Neutrophil (primary cell): ENCODE results near the gene PIK3R5.

Source experiments
- H3K27ac ChIP-seq: fragments of 200-600 bp; sonication (generic); 2 replicates; pipeline ENCODE4 v1.5.1; 2016; ENCODE audit warnings: mild to moderate bottlenecking, moderate library complexity
- H3K27me3 ChIP-seq: fragments of 200-600 bp; sonication (generic); 2 replicates; pipeline ENCODE4 v1.6.0; 2016; ENCODE audit warnings: mild to moderate bottlenecking
- H3K36me3 ChIP-seq: fragments of 200-600 bp; sonication (generic); 2 replicates; pipeline ENCODE4 v1.5.1; 2017
- H3K4me1 ChIP-seq, 2 experiments: fragments of 200-600 bp in 1 of 2; sonication (generic) in 1 of 2; 1 replicate in 1 of 2; 2 replicates in 1 of 2; pipeline versions ENCODE4 v1.5.1 to v1.6.1; 2013 to 2016; ENCODE audit warnings: low read depth in 1 of 2, low read length in 1 of 2, mild to moderate bottlenecking in 1 of 2, moderate library complexity in 1 of 2; ENCODE audit not compliant: control insufficient read depth in 1 of 2, insufficient read depth in 1 of 2
- H3K4me3 ChIP-seq, 2 experiments: fragments of 200-600 bp in 1 of 2; sonication (generic) in 1 of 2; 1 replicate in 1 of 2; 2 replicates in 1 of 2; pipeline ENCODE4 v1.5.1; 2013 to 2016; ENCODE audit warnings: low read depth in 1 of 2, low read length in 1 of 2, mild to moderate bottlenecking in 1 of 2, moderate library complexity in 1 of 2
- H3K9me3 ChIP-seq: fragments of 200-600 bp; sonication (generic); 2 replicates; pipeline ENCODE4 v1.5.1; 2016
- CTCF ChIP-seq: fragments of 200-600 bp; sonication (generic); IDR thresholded peaks from 2 replicates; pipeline ENCODE4 v1.5.1; 2016; ENCODE audit warnings: antibody characterized with exemption

Gene PIK3R5

GRCh38 chr17:8900207-8900606 is 65.3 kb downstream of the PIK3R5 start:
- no peaks in the 10 kb centered on the region for H3K9me3 ChIP-seq
- H3K27me3 ChIP-seq, result no peaks in the 10 kb centered on the region
- H3K4me3 ChIP-seq, result no peak overlapping the region
- peak overlapping the region; percentile 74 for H3K27ac ChIP-seq
- peaks cover 29 to 32% of the 10 kb centered on the region in 2 experiments for H3K4me1 ChIP-seq
- TF ChIP-seq CTCF, result no peak
- H3K36me3 ChIP-seq, result peaks cover 100% of the 10 kb centered on the region

GRCh38 chr17:8898636-8899035 is 66.9 kb downstream of the PIK3R5 start:
- Histone ChIP-seq H3K4me3 (peak overlapping the region in 1 of 2 experiments; percentile 16), H3K27ac (peak overlapping the region; percentile 74), H3K9me3 (no peaks in the 10 kb centered on the region), H3K27me3 (no peaks in the 10 kb centered on the region), H3K36me3 (peaks cover 100% of the 10 kb centered on the region), H3K4me1 (peaks cover 32% of the 10 kb centered on the region in 2 experiments)
- no peak for TF ChIP-seq CTCF

- peaks cover 100% of the 10 kb centered on the region for H3K36me3 ChIP-seq
- no peak for TF ChIP-seq CTCF
Measured at GRCh38 chr17:8898126-8898525, 67.4 kb downstream of the PIK3R5 start.

GRCh38 chr17:8896641-8897635 is 68.6 kb downstream of the PIK3R5 start:
- Histone ChIP-seq H3K4me1 (peaks cover 32% of the 10 kb centered on the region in 2 experiments), H3K4me3 (no peak overlapping the region), H3K27ac (peak overlapping the region; percentile 74), H3K36me3 (peaks cover 100% of the 10 kb centered on the region), H3K27me3 (no peaks in the 10 kb centered on the region), H3K9me3 (no peaks in the 10 kb centered on the region)
- no peak for TF ChIP-seq CTCF

More at GRCh38 chr17:8898126-8898525, 67.4 kb downstream of the PIK3R5 start:
- H3K27ac ChIP-seq, result peak overlapping the region; percentile 74
- peaks cover 32% of the 10 kb centered on the region in 2 experiments for H3K4me1 ChIP-seq
- H3K9me3 ChIP-seq, result no peaks in the 10 kb centered on the region
- H3K4me3 ChIP-seq, result peak overlapping the region in 1 of 2 experiments; percentile 5
- H3K27me3 ChIP-seq, result no peaks in the 10 kb centered on the region

- peaks cover 99% of the 10 kb centered on the region for H3K36me3 ChIP-seq
- no peak overlapping the region for H3K4me3 ChIP-seq
- no peaks in the 10 kb centered on the region for H3K27me3 ChIP-seq
- TF ChIP-seq CTCF, result no peak
- H3K4me1 ChIP-seq, result peaks cover 32% of the 10 kb centered on the region in 2 experiments
- peak overlapping the region; percentile 16 for H3K27ac ChIP-seq
- no peaks in the 10 kb centered on the region for H3K9me3 ChIP-seq
Measured at GRCh38 chr17:8896087-8896486, 69.4 kb downstream of the PIK3R5 start.
